Sigmoid colon (tissue), 4 donors: ENCODE measurements around the gene CFAP410.

Experiments
- CTCF ChIP-seq, 4 experiments: fragments of 450-650 bp in 3 of 4; fragments of 200-600 bp in 1 of 4; IDR thresholded peaks; one replicate each; pipeline ENCODE4 v1.5.1; 2016 to 2019; ENCODE audit warnings: antibody characterized with exemption in 4 of 4, mild to moderate bottlenecking in 3 of 4, moderate library complexity in 2 of 4
- EP300 ChIP-seq, 4 donors: sonication (generic); formaldehyde crosslinking; IDR thresholded peaks; one replicate each; pipeline ENCODE4 v1.6.1; 2017; ENCODE audit warnings: antibody characterized with exemption in 4 of 4
- POLR2A ChIP-seq, 2 donors: fragments of 450-650 bp; IDR thresholded peaks; one replicate each; pipeline ENCODE4 v1.6.1; 2016; ENCODE audit warnings: antibody characterized with exemption in 2 of 2, mild to moderate bottlenecking in 2 of 2, moderate library complexity in 2 of 2
- POLR2AphosphoS5 ChIP-seq, 4 donors: sonication (generic); formaldehyde crosslinking; IDR thresholded peaks; one replicate each; pipeline ENCODE4 v1.6.1; 2017; ENCODE audit warnings: antibody characterized with exemption in 4 of 4

GRCh38 chr21:44338971-44339910, at the start of gene CFAP410:
- TF ChIP-seq CTCF (IDR thresholded peaks at IDR 0.05) (no peak), POLR2AphosphoS5 (IDR thresholded peaks at IDR 0.05) (peak; percentile 97 to 99 (median 98)), POLR2A (IDR thresholded peaks at IDR 0.05) (peak; percentile 94), EP300 (IDR thresholded peaks at IDR 0.05) (peak in 1 of 4 donors; percentile 76)
